IMR-90 (cell line): ENCODE data around the gene DNAJC12. TPM values are rescaled to one million over a fixed set of nuclear protein-coding genes. Genes with fewer than 3 reads are reported as not detected.

Experiments
- ATAC-seq: fragments of 200-7000 bp; cut with Tn5 transposase; 2 replicates; pipeline ENCODE4 v1.9.1; 2020; ENCODE audit warnings: low read depth, mild to moderate bottlenecking, moderate library complexity
- BruUV-seq: library from RNA; stranded (reverse); fragments of 400-500 nt; replicated peaks from 2 replicates; lab custom pipeline; 2021; lab: Mats Ljungman, UMichigan
- CTCF ChIA-PET: fragments of 300-600 bp; formaldehyde crosslinking; extraction: SDS; loops from one replicate; lab custom pipeline; 2021; ENCODE audit warnings: antibody characterized with exemption; lab: Yijun Ruan, JAX
- POLR2A ChIA-PET: fragments of 300-600 bp; sonication (Branson Sonifier 250); formaldehyde crosslinking; loops from one replicate; lab custom pipeline; 2022; ENCODE audit warnings: antibody characterized with exemption; ENCODE audit not compliant: unreplicated experiment; lab: Charles Lee
- DNase-seq: peaks from one replicate; pipeline ENCODE4 v3.0.0; 2013
- H2AFZ ChIP-seq: replicated peaks from 2 replicates; pipeline ENCODE3; 2013; ENCODE audit warnings: low read length, mild to moderate bottlenecking; ENCODE audit not compliant: poor library complexity
- H2AK5ac ChIP-seq: 2 replicates; pipeline ENCODE4 v1.6.1; 2013; ENCODE audit warnings: low read depth, low read length, inconsistent platforms
- H2AK9ac ChIP-seq: replicated peaks from 2 replicates; pipeline ENCODE3; 2013; ENCODE audit warnings: mild to moderate bottlenecking, low read depth, low read length, moderate library complexity; ENCODE audit not compliant: poor library complexity
- H2BK120ac ChIP-seq: 2 replicates; pipeline ENCODE4 v1.6.1; 2013; ENCODE audit warnings: low read depth, low read length, inconsistent platforms
- H2BK15ac ChIP-seq: 3 replicates; pipeline ENCODE4 v1.6.1; 2013; ENCODE audit warnings: low read depth, low read length, inconsistent platforms
- H2BK20ac ChIP-seq: 2 replicates; pipeline ENCODE4 v1.6.1; 2013; ENCODE audit warnings: low read depth, mild to moderate bottlenecking, inconsistent platforms, low read length, moderate library complexity
- H2BK5ac ChIP-seq: 2 replicates; pipeline ENCODE4 v1.6.1; 2013; ENCODE audit warnings: mild to moderate bottlenecking, low read depth, low read length, inconsistent platforms; ENCODE audit not compliant: poor library complexity, severe bottlenecking
- H3K14ac ChIP-seq: replicated peaks from 2 replicates; pipeline ENCODE4 v1.6.1; 2013; ENCODE audit warnings: low read depth, low read length, inconsistent platforms
- H3K18ac ChIP-seq: 2 replicates; pipeline ENCODE4 v1.6.1; 2013; ENCODE audit warnings: low read depth, low read length, control low read depth
- H3K23ac ChIP-seq: 2 replicates; pipeline ENCODE4 v1.6.1; 2013; ENCODE audit warnings: low read depth, low read length, inconsistent platforms
- H3K27ac ChIP-seq: 2 replicates; pipeline ENCODE4 v1.5.1; 2013; ENCODE audit warnings: mild to moderate bottlenecking, control low read depth, low read length; ENCODE audit not compliant: insufficient read depth
- H3K27me3 ChIP-seq: 2 replicates; pipeline ENCODE4 v1.6.1; 2013; ENCODE audit warnings: low read length; ENCODE audit not compliant: control insufficient read depth, insufficient read depth
- H3K36me3 ChIP-seq: 2 replicates; pipeline ENCODE4 v1.6.1; 2013; ENCODE audit warnings: low read length, mixed read lengths; ENCODE audit not compliant: control insufficient read depth, insufficient read depth
- H3K4ac ChIP-seq: 2 replicates; pipeline ENCODE4 v1.6.1; 2013; ENCODE audit warnings: low read depth, low read length, inconsistent platforms
- H3K4me1 ChIP-seq: 2 replicates; pipeline ENCODE4 v1.6.1; 2013; ENCODE audit warnings: low read length, mixed read lengths; ENCODE audit not compliant: control insufficient read depth, insufficient read depth
- H3K4me2 ChIP-seq: 2 replicates; pipeline ENCODE4 v1.6.1; 2013; ENCODE audit warnings: low read depth, mild to moderate bottlenecking, control low read depth, low read length, moderate library complexity
- H3K4me3 ChIP-seq: 2 replicates; pipeline ENCODE4 v1.5.1; 2013; ENCODE audit warnings: low read depth, mild to moderate bottlenecking, control low read depth, low read length, moderate library complexity; ENCODE audit not compliant: insufficient read depth
- H3K56ac ChIP-seq: 2 replicates; pipeline ENCODE4 v1.6.1; 2013; ENCODE audit warnings: low read length, inconsistent platforms; ENCODE audit not compliant: insufficient read depth; ENCODE audit errors: extremely low read depth
- H3K79me1 ChIP-seq, 2 experiments: 2 replicates each; pipeline ENCODE4 v1.6.1; 2013; ENCODE audit warnings: low read length in 2 of 2, inconsistent platforms in 1 of 2, low read depth in 1 of 2
- H3K9ac ChIP-seq: 2 replicates; pipeline ENCODE4 v1.6.1; 2013; ENCODE audit warnings: low read depth, low read length, control low read depth
- H3K9me1 ChIP-seq: 2 replicates; pipeline ENCODE4 v1.6.1; 2013; ENCODE audit warnings: low read length, inconsistent platforms; ENCODE audit not compliant: insufficient read depth
- H3K9me3 ChIP-seq: 2 replicates; pipeline ENCODE4 v1.6.1; 2013; ENCODE audit warnings: low read length; ENCODE audit not compliant: control insufficient read depth, insufficient read depth
- H4K20me1 ChIP-seq: 2 replicates; pipeline ENCODE4 v1.6.1; 2013; ENCODE audit warnings: low read length, inconsistent platforms; ENCODE audit not compliant: insufficient read depth
- H4K5ac ChIP-seq: 2 replicates; pipeline ENCODE4 v1.6.1; 2013; ENCODE audit warnings: mild to moderate bottlenecking, low read depth, low read length, control low read depth
- H4K8ac ChIP-seq, 2 experiments: 2 replicates each; pipeline ENCODE4 v1.6.1; 2013; ENCODE audit warnings: low read depth in 2 of 2, low read length in 2 of 2, control low read depth in 1 of 2, inconsistent platforms in 1 of 2
- H4K91ac ChIP-seq: 2 replicates; pipeline ENCODE4 v1.6.1; 2013; ENCODE audit warnings: low read depth, low read length, inconsistent platforms; ENCODE audit not compliant: insufficient read depth
- BHLHE40 ChIP-seq: fragments of 150-350 bp; IDR thresholded peaks from 2 replicates; pipeline ENCODE4 v1.6.1; 2016; ENCODE audit warnings: mild to moderate bottlenecking, low read depth, low read length
- CEBPB ChIP-seq: IDR thresholded peaks from 2 replicates; pipeline ENCODE4 v1.6.1; 2012; ENCODE audit warnings: low read depth, low read length, improper control_type of control experiment
- CHD1 ChIP-seq: IDR thresholded peaks from 2 replicates; pipeline ENCODE4 v1.6.1; 2012; ENCODE audit warnings: low read depth, low read length, improper control_type of control experiment
- CTCF ChIP-seq: conservative IDR thresholded peaks from 2 replicates; pipeline ENCODE4 v1.5.1; 2012; ENCODE audit warnings: mild to moderate bottlenecking, low read depth, low read length, improper control_type of control experiment
- ELK1 ChIP-seq: fragments of 150-350 bp; IDR thresholded peaks from 2 replicates; pipeline ENCODE4 v1.6.1; 2016; ENCODE audit warnings: low read depth, mild to moderate bottlenecking, low read length, moderate library complexity, borderline replicate concordance
- FOS ChIP-seq: fragments of 150-350 bp; IDR thresholded peaks from 2 replicates; pipeline ENCODE4 v1.6.1; 2016; ENCODE audit warnings: low read depth, low read length
- MAFK ChIP-seq: IDR thresholded peaks from 2 replicates; pipeline ENCODE4 v1.6.1; 2012; ENCODE audit warnings: low read depth, low read length, improper control_type of control experiment
- MAZ ChIP-seq: IDR thresholded peaks from 2 replicates; pipeline ENCODE4 v1.6.1; 2012; ENCODE audit warnings: low read depth, mild to moderate bottlenecking, low read length, improper control_type of control experiment, moderate library complexity, borderline replicate concordance
- MXI1 ChIP-seq: IDR thresholded peaks from 2 replicates; pipeline ENCODE4 v1.6.1; 2012; ENCODE audit warnings: low read depth, mild to moderate bottlenecking, low read length, moderate library complexity, borderline replicate concordance
- NFE2L2 ChIP-seq: fragments of 150-350 bp; IDR thresholded peaks from 2 replicates; pipeline ENCODE4 v1.6.1; 2016; ENCODE audit warnings: low read depth, mild to moderate bottlenecking, low read length
- POLR2A ChIP-seq: IDR thresholded peaks from 2 replicates; pipeline ENCODE4 v1.6.1; 2012; ENCODE audit warnings: mild to moderate bottlenecking, low read depth, low read length
- RAD21 ChIP-seq: IDR thresholded peaks from 2 replicates; pipeline ENCODE4 v1.6.1; 2012; ENCODE audit warnings: low read length, improper control_type of control experiment
- RCOR1 ChIP-seq: IDR thresholded peaks from 2 replicates; pipeline ENCODE4 v1.6.1; 2012; ENCODE audit warnings: mild to moderate bottlenecking, low read length, improper control_type of control experiment; ENCODE audit not compliant: insufficient replicate concordance
- RFX5 ChIP-seq: IDR thresholded peaks from 2 replicates; pipeline ENCODE4 v1.8.0; 2012; ENCODE audit warnings: low read depth, mild to moderate bottlenecking, low read length, moderate library complexity
- SMC3 ChIP-seq: fragments of 150-350 bp; IDR thresholded peaks from 2 replicates; pipeline ENCODE4 v1.6.1; 2016; ENCODE audit warnings: low read depth, mild to moderate bottlenecking, antibody characterized with exemption, low read length, moderate library complexity
- USF2 ChIP-seq: fragments of 150-350 bp; IDR thresholded peaks from 2 replicates; pipeline ENCODE4 v1.6.1; 2017; ENCODE audit warnings: mild to moderate bottlenecking, antibody characterized with exemption, low read length, low read depth
- WGBS, 2 experiments: methylation state at CpG; one replicate each; pipeline versions ENCODE4 v1.1.5 to v1.1.7; 2013; ENCODE audit warnings: missing lambda C conversion rate in 2 of 2; ENCODE audit not compliant: insufficient read length in 1 of 2; ENCODE audit errors: extremely low coverage in 2 of 2; 5-methylcytosine and 5-hydroxymethylcytosine counted together
- dilution Hi-C: fragments of 300-500 bp; cut with HindIII; formaldehyde crosslinking; loops from one replicate; pipeline ENCODE4 v1.14.3; 2018; ENCODE audit warnings: low sequenced_read_pairs; ENCODE audit not compliant: unreplicated experiment
- in situ Hi-C: fragments of 300-500 bp; cut with MboI; formaldehyde crosslinking; loops from 3 replicates; pipeline ENCODE4 v1.14.3; 2019; ENCODE audit warnings: low sequenced_read_pairs, inconsistent platforms, mixed read lengths
- intact Hi-C: fragments of 100-400 bp; cut with micrococcal nuclease; formaldehyde crosslinking; loops from 2 replicates; pipeline ENCODE4 v1.10.0; 2022
- polyA plus RNA-seq, 3 experiments: library from polyadenylated mRNA; depleted of rRNA; stranded (reverse); fragments of >200 nt; gene quantifications; 2 replicates each; pipeline ENCODE4 v1.2.3, GENCODE V29; 2012; ENCODE audit warnings: low replicate concordance in 1 of 3
- total RNA-seq: library from RNA; depleted of rRNA; stranded (reverse); fragments of >200 nt; gene quantifications from 2 replicates; pipeline ENCODE4 v1.2.3, GENCODE V29; 2012

DNAJC12 gene
- total and polyA plus RNA-seq, 2 of the 4 experiments (the other 2 are of a cell fraction): 2.3 to 2.9 TPM

GRCh38 chr10:67839951-67840350 lies 2.0 kb upstream of the DNAJC12 start:
- H2AK5ac ChIP-seq: no peak overlapping the region
- no peak overlapping the region for H3K4me3 ChIP-seq
- no peaks in the 10 kb centered on the region for H3K4me1 ChIP-seq
- no peak overlapping the region for H4K8ac ChIP-seq
- H3K9me1 ChIP-seq: no peaks in the 10 kb centered on the region
- H4K91ac ChIP-seq: no peak overlapping the region
- H3K23ac ChIP-seq: no peak overlapping the region
- TF ChIP-seq MXI1: no peak
- TF ChIP-seq ELK1: no peak
- TF ChIP-seq RFX5: no peak
- TF ChIP-seq USF2: no peak
- no peak for TF ChIP-seq RCOR1
- TF ChIP-seq CTCF: no peak
- TF ChIP-seq POLR2A: no peak
- TF ChIP-seq CEBPB: no peak
- TF ChIP-seq BHLHE40: no peak
- no peak for TF ChIP-seq NFE2L2
- no peak for TF ChIP-seq CHD1
- no peak for TF ChIP-seq MAFK
- TF ChIP-seq SMC3: no peak
- no peak for TF ChIP-seq FOS
- TF ChIP-seq RAD21: no peak
- TF ChIP-seq MAZ: no peak
- H2AFZ ChIP-seq: no peak overlapping the region
- H3K4ac ChIP-seq: no peak overlapping the region
- DNase-seq: peak; percentile 31
- no peaks in the 10 kb centered on the region for H4K20me1 ChIP-seq
- H2BK5ac ChIP-seq: no peak overlapping the region
- no TSS peak for BruUV-seq
- no peak overlapping the region for H3K18ac ChIP-seq
- no peak overlapping the region for H2AK9ac ChIP-seq
- H2BK120ac ChIP-seq: no peak overlapping the region
- ChIA-PET CTCF (no interaction called here), POLR2A (no interaction called here)
- no peak overlapping the region for H3K56ac ChIP-seq
- H3K27me3 ChIP-seq: no peaks in the 10 kb centered on the region
- H2BK15ac ChIP-seq: no peak overlapping the region
- intact Hi-C loops: no loop called here
- no peak overlapping the region for H2BK20ac ChIP-seq
- no peak overlapping the region for H3K4me2 ChIP-seq
- H3K9ac ChIP-seq: no peak overlapping the region
- H3K27ac ChIP-seq: no peak overlapping the region
- dilution Hi-C loops: no loop called here
- H3K14ac ChIP-seq: no peak overlapping the region
- no peak overlapping the region for H4K5ac ChIP-seq
- WGBS, 2 experiments: no CpG with 5 or more reads among the region's 3 CpGs
- H3K36me3 ChIP-seq: no peaks in the 10 kb centered on the region
- ATAC-seq: no peak
- H3K79me1 ChIP-seq: no peaks in the 10 kb centered on the region
- in situ Hi-C loops: no loop called here
- peaks cover 5% of the 10 kb centered on the region; the same call in 1 of the 2 replicates for H3K9me3 ChIP-seq
